IPS-18a (cell line): ENCODE measurements around the gene KCNK13.
"Not testable (repeated sequence)": the region's sequence is repeated elsewhere in the genome, so short reads cannot be mapped to it uniquely, and the experiment has no call there.

Source experiments
- H3K27ac ChIP-seq: one replicate; pipeline ENCODE4 v1.5.1; 2013; ENCODE audit warnings: low read length
- H3K27me3 ChIP-seq: one replicate; pipeline ENCODE4 v1.6.1; 2013; ENCODE audit warnings: mild to moderate bottlenecking, low read length; ENCODE audit not compliant: control insufficient read depth, insufficient read depth
- H3K36me3 ChIP-seq: one replicate; pipeline ENCODE4 v1.6.1; 2013; ENCODE audit warnings: low read depth, low read length; ENCODE audit not compliant: control insufficient read depth
- H3K4me1 ChIP-seq: one replicate; pipeline ENCODE4 v1.6.1; 2013; ENCODE audit warnings: low read depth, low read length; ENCODE audit not compliant: control insufficient read depth
- H3K4me3 ChIP-seq: one replicate; pipeline ENCODE4 v1.5.1; 2013; ENCODE audit warnings: low read length
- H3K9ac ChIP-seq: one replicate; pipeline ENCODE4 v1.6.1; 2013; ENCODE audit warnings: mild to moderate bottlenecking, low read length, moderate library complexity
- H3K9me3 ChIP-seq: one replicate; pipeline ENCODE4 v1.6.1; 2013; ENCODE audit warnings: low read depth, low read length; ENCODE audit not compliant: control insufficient read depth

Gene KCNK13

DNA sequence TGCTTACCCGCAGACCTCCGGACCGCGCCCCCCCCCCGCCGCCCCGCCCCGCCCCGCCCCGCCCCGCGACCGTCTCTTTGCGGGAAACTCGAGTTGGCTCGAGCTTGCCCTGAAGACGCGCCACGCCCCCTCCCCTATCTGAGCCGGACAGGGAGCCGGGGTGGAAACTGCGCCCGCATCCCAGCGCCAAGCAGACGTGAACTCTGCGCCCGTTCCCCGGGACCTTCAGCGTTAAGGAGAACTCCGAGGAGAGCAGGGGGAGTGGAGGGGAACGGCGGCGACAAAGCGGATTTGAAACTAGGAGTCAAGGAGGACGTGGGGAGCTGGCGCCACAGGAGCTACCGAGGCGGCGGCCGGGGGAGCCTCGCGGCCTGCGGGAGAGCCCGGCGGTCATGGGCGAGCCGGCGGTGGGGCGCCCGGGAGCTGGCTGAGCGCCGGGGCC is at the start of gene KCNK13:
Gene KCNK13, plus strand, starts transcription at position 310 of the 442 bp plus-strand sequence. CDS start 212 bp downstream, outside the sequence.
- Histone ChIP-seq H3K4me1 (peaks cover 7% of the 10 kb centered on the region), H3K36me3 (no peaks in the 10 kb centered on the region), H3K9ac (no peak within 1 kb of the TSS), H3K9me3 (no peaks in the 10 kb centered on the region), H3K27me3 (peaks cover 79% of the 10 kb centered on the region), H3K4me3 (peak within 1 kb of the TSS; percentile 77), H3K27ac (no peak within 1 kb of the TSS)

GRCh38 chr14:90017371-90017770 is 44.4 kb upstream of the KCNK13 start:
- Histone ChIP-seq H3K9ac (no peak overlapping the region), H3K27ac (no peak overlapping the region), H3K4me3 (no peak overlapping the region), H3K36me3 (peaks cover 15% of the 10 kb centered on the region), H3K9me3 (no peaks in the 10 kb centered on the region), H3K27me3 (no peaks in the 10 kb centered on the region), H3K4me1 (no peaks in the 10 kb centered on the region)

- H3K27me3 ChIP-seq: no peaks in the 10 kb centered on the region
- peaks cover 28% of the 10 kb centered on the region for H3K36me3 ChIP-seq
- no peak overlapping the region for H3K9ac ChIP-seq
- no peak overlapping the region for H3K4me3 ChIP-seq
- H3K9me3 ChIP-seq: no peaks in the 10 kb centered on the region
- no peak overlapping the region for H3K27ac ChIP-seq
- H3K4me1 ChIP-seq: no peaks in the 10 kb centered on the region
Observed at GRCh38 chr14:90019824-90020523, 41.8 kb upstream of the KCNK13 start.

GRCh38 chr14:90023176-90023896 is 38.5 kb upstream of the KCNK13 start:
- Histone ChIP-seq H3K4me1 (no peaks in the 10 kb centered on the region), H3K9me3 (no peaks in the 10 kb centered on the region), H3K27ac (no peak overlapping the region), H3K9ac (no peak overlapping the region), H3K27me3 (no peaks in the 10 kb centered on the region), H3K4me3 (no peak overlapping the region), H3K36me3 (peaks cover 28% of the 10 kb centered on the region)

GRCh38 chr14:90024910-90025309 is 36.9 kb upstream of the KCNK13 start:
- Histone ChIP-seq H3K27ac (no peak overlapping the region), H3K9ac (no peak overlapping the region), H3K9me3 (no peaks in the 10 kb centered on the region), H3K36me3 (peaks cover 21% of the 10 kb centered on the region), H3K27me3 (no peaks in the 10 kb centered on the region), H3K4me3 (no peak overlapping the region), H3K4me1 (no peaks in the 10 kb centered on the region)

DNA sequence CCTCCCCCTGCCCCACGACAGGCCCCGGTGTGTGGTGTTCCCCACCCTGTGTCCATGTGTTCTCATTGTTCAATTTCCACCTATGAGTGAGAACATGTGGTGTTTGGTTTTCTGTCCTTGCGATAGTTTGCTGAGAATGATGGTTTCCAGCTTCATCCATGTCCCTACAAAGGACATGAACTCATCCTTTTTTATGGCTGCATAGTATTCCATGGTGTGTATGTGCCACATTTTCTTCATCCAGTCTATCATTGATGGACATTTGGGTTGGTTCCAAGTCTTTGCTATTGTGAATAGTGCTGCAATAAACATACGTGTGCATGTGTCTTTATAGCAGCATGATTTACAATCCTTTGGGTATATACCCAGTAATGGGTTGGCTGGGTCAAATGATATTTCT is 35.2 kb upstream of the KCNK13 start:
- H3K4me1 ChIP-seq, H3K27me3 ChIP-seq, H3K9me3 ChIP-seq, H3K27ac ChIP-seq, H3K9ac ChIP-seq, H3K4me3 ChIP-seq: not testable (repeated sequence)
- peaks cover 20% of the 10 kb centered on the region for H3K36me3 ChIP-seq

GRCh38 chr14:90027842-90028241 is 34.0 kb upstream of the KCNK13 start:
- Histone ChIP-seq H3K4me3 (no peak overlapping the region), H3K36me3 (peaks cover 9% of the 10 kb centered on the region), H3K9ac (no peak overlapping the region), H3K27me3 (no peaks in the 10 kb centered on the region), H3K4me1 (no peaks in the 10 kb centered on the region), H3K27ac (no peak overlapping the region), H3K9me3 (no peaks in the 10 kb centered on the region)

- H3K27ac ChIP-seq: no peak overlapping the region
- no peaks in the 10 kb centered on the region for H3K9me3 ChIP-seq
- no peaks in the 10 kb centered on the region for H3K27me3 ChIP-seq
- no peak overlapping the region for H3K9ac ChIP-seq
- no peak overlapping the region for H3K4me3 ChIP-seq
- no peaks in the 10 kb centered on the region for H3K4me1 ChIP-seq
- peaks cover 21% of the 10 kb centered on the region for H3K36me3 ChIP-seq
Observed at GRCh38 chr14:90034156-90034555, 27.6 kb upstream of the KCNK13 start.

- Histone ChIP-seq H3K36me3 (peaks cover 21% of the 10 kb centered on the region), H3K27ac (no peak overlapping the region), H3K9ac (no peak overlapping the region), H3K4me1 (no peaks in the 10 kb centered on the region), H3K27me3 (no peaks in the 10 kb centered on the region), H3K4me3 (no peak overlapping the region), H3K9me3 (no peaks in the 10 kb centered on the region)
Observed at GRCh38 chr14:90034835-90035525, 26.8 kb upstream of the KCNK13 start.

DNA sequence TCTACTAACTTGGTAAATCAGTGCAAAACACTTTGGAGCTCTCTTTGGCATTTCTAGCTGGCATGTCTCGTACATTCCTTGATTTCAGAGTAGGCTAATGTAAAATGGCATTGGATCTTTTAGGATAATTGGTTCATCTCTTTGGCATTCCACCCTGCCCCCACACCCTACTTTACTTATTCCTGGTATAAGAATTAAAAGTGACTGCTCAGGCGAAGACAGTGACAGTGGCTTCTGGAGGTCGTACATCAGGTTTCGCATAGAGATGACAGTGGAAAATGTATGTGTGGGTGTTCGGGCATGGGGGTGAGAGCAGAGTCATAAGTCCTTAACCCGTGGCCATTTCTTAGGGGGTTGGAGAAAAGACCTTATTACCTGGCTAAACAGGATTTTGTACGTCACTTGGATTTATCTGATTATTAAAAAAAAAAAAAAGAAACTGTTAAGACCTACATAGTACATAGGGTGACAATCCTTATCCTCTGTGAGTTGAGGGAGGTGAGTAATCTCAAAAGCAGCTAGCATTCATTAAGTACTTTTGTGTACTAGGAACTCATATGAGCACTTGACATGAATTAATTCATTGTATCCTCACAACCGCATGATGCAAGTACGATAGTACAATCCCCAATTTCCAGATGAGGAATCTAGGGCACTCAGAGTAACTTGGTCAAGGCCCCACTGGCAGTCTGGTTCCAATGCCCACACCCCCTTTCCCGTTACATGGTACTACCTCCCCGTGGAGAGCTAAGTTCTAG is 22.4 kb upstream of the KCNK13 start:
- Histone ChIP-seq H3K9me3 (no peaks in the 10 kb centered on the region), H3K36me3 (peaks cover 12% of the 10 kb centered on the region), H3K27me3 (no peaks in the 10 kb centered on the region), H3K27ac (no peak overlapping the region), H3K4me3 (no peak overlapping the region), H3K9ac (no peak overlapping the region), H3K4me1 (no peaks in the 10 kb centered on the region)

DNA sequence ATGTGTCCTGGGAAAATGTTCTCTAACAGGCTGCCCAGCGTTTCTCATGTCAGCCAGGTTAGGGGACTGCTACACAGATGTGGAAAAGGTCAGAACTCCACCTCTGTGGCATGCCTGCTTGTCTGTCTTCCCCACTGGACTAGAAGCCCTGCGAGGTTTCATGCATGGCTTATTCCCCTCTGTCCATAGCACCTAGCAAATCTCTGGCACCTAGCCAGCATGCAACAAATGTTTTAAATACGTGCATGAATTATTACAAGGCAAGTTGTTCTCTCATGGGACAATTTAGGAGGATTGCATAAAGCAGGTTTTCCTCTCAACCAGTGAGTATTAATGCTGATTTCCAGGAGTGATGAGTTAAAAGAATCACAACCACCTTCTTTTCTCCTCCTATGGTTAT is 21.4 kb upstream of the KCNK13 start:
- H3K9me3 ChIP-seq: no peaks in the 10 kb centered on the region
- H3K36me3 ChIP-seq: peaks cover 5% of the 10 kb centered on the region
- no peak overlapping the region for H3K27ac ChIP-seq
- H3K27me3 ChIP-seq: no peaks in the 10 kb centered on the region
- no peak overlapping the region for H3K4me3 ChIP-seq
- H3K9ac ChIP-seq: no peak overlapping the region
- no peaks in the 10 kb centered on the region for H3K4me1 ChIP-seq
